ENCODE data around the gene CHST5.

CHST5 gene

GRCh38 chr16:75485230-75486013 is 50.5 kb downstream of the CHST5 start:
- DNase-seq, result no peak
- TF ChIP-seq POLR2A (IDR thresholded peaks at IDR 0.05; ENCODE audit: low read length), result no peak
- TF ChIP-seq GATA1 (IDR thresholded peaks at IDR 0.05; ENCODE audit: low read depth, low read length), result no peak

- no peak for DNase-seq
Measured at GRCh38 chr16:75483222-75483621, 52.7 kb downstream of the CHST5 start.

GRCh38 chr16:75482434-75483205 is 53.3 kb downstream of the CHST5 start:
- TF ChIP-seq POLR2A (IDR thresholded peaks at IDR 0.05; ENCODE audit: low read length) (no peak), GATA1 (IDR thresholded peaks at IDR 0.05; ENCODE audit: low read depth, low read length) (no peak)
- no peak for DNase-seq

More at GRCh38 chr16:75483222-75483621, 52.7 kb downstream of the CHST5 start:
- TF ChIP-seq GATA1 (IDR thresholded peaks at IDR 0.05; ENCODE audit: low read depth, low read length) (no peak), POLR2A (IDR thresholded peaks at IDR 0.05; ENCODE audit: low read length) (no peak)

GRCh38 chr16:75481475-75481874 is 54.4 kb downstream of the CHST5 start:
- DNase-seq, result no peak
- TF ChIP-seq POLR2A (IDR thresholded peaks at IDR 0.05; ENCODE audit: low read length) (no peak), GATA1 (IDR thresholded peaks at IDR 0.05; ENCODE audit: low read depth, low read length) (no peak)

GRCh38 chr16:75479421-75479990 is 56.4 kb downstream of the CHST5 start:
- TF ChIP-seq POLR2A (IDR thresholded peaks at IDR 0.05; ENCODE audit: low read length) (no peak), GATA1 (IDR thresholded peaks at IDR 0.05; ENCODE audit: low read depth, low read length) (no peak)
- no peak for DNase-seq

Measured in erythroblast (primary cell).